HPDE6-E6E7 (cell line): Measurements from ENCODE around the gene TDRD3.

Experiments used
- DNase-seq: peaks from one replicate; pipeline ENCODE4 v3.0.0; 2011; ENCODE audit warnings: missing footprints; ENCODE audit errors: extremely low spot score

The TDRD3 gene

DNA sequence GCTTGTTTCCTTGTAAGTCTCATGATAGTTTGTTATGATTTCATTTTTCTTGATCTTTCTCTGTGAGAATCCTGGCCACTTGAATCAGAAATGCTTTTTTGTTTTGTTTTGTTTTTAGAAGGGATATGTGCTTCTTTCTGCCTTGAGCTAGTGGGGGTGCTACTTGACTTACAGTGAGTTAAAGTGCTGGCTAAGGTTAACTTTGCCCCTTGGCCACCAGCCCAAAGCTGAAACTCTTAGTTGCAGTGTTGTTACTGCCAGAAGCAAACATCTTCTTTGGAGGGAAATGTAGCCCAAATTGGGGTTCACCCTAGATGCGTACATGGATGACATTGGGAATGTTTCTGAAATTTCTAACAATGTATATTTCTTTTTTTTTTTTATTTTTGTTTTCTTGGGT, 57.4 kb downstream of the TDRD3 start:
- no peak for DNase-seq

DNA sequence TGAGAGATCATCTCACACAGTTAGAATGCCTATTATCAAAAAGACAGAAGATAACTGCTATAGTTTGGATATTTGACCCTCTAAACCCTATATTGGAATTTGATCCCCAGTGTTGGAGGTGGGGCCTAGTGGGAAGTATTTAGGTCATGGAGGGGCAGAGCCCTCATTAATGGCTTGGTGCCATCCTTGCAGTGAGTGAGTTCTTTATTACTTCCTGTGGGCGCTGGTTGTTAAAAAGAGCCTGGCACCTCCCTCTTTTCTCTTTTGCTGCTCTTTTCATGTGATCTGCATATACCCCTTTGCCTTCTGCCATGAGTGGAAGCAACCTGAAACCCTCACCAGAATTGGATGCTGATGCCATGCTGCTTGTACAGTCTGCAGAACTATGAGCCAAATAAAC, 66.8 kb downstream of the TDRD3 start:
- no peak for DNase-seq

DNA sequence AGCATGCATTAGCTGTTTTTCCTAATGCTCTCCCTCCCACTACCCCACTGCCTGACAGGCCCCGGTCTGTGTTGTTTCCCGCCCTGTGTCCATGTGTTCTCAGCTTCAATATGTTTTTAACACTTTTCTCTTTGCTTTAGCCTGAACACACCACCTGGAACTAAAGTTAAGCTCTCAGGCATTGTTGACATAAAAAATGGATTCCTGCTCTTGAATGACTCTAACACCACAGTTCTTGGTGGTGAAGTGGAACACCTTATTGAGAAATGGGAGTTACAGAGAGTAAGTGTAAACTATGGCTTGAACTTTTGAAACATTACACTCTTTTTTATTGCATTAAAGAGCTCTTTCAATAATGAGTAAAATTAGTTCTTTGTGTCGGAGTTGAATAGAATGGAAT, 70.1 kb downstream of the TDRD3 start:
- DNase-seq, result no peak

- DNase-seq, result no peak
These were observed 82.3 kb downstream of the TDRD3 start for GRCh38 chr13:60479273-60479672.

GRCh38 chr13:60482012-60482411, 85.0 kb downstream of the TDRD3 start:
- no peak for DNase-seq

DNA sequence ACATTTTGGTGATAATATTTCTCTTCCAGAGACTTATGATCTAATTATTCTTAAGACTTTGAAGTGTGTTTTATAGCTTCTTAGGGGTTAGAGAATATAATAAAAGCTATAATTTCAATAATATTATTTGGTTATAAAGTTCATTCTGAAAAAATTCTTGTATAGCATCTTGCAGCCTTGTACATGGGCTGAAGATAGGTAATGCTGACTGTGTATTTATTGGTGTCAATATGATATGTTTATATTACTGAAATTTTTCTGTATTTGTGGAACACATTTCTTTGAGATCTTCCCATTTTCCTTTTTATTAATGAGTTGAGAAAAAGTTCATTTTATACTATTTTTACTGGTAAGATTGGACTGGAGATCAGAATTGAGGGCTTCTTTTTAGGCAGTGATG, 87.8 kb downstream of the TDRD3 start:
- no peak for DNase-seq

- DNase-seq, result no peak
These were observed 94.5 kb downstream of the TDRD3 start for GRCh38 chr13:60491531-60491930.

- DNase-seq, result no peak
These were observed 95.2 kb downstream of the TDRD3 start for GRCh38 chr13:60492187-60492586.

GRCh38 chr13:60494296-60494695, 97.3 kb downstream of the TDRD3 start:
- DNase-seq, result no peak

DNA sequence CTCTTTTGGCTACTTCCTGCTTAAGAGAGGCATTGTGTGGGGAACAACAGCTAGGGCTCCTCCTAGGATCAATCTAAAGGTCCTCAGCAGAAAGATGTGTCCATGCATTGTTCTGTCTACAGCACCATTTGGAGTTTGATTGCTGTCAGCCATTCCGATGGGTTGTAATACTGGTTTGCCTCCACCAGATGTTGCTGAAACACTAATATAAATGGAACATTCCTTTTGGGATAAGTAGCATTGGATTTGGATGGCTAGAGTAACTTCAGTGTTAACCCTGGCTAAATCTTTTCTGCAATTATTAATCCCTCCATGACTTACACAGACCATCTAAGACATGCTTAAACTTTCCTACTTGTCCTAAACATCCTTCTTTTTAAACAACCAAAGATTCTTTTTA, 104.2 kb downstream of the TDRD3 start:
- no peak for DNase-seq

- no peak for DNase-seq
These were observed 112.8 kb downstream of the TDRD3 start for GRCh38 chr13:60509601-60510386.

- DNase-seq, result no peak
These were observed 114.6 kb downstream of the TDRD3 start for GRCh38 chr13:60511637-60512036.

DNA sequence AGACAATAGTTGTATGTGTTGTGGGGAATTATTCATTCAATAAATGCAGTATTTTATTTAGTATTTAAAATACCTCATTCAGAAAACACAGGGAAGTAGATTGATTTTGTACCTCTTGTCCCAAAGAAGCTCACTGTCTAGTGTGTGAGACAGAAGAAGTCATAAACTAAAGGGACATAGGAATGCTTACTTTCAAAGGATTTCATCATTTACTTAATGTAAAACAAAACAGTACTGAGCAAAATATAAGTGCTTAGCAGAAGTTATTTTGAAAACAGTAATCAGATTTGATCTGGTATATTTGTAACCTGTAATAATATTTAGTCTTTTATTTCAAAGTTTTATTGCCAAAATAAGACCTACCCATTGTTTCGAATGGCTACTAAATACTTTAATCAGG, 117.9 kb downstream of the TDRD3 start:
- DNase-seq, result no peak

GRCh38 chr13:60519496-60519895, 122.5 kb downstream of the TDRD3 start:
- no peak for DNase-seq

GRCh38 chr13:60520902-60521569, 124.0 kb downstream of the TDRD3 start:
- no peak for DNase-seq

DNA sequence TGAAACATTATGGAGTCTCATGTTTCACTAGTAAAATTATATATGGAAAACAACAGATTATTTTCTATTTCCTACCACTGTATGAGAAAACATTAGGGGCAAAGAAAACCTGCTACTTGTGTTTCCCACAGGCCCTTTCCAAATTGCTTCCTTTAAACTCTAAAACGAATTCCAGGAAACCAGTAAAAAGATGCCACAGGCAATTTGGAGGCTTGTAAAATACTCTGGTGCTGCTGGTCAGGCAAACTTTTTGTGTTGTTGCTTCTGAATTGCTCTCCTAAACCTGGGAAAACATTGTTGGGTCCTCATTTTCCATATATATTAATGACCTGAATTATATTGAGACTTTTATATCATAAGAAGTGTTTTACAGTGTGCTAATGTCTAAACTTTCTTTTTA, 141.5 kb downstream of the TDRD3 start:
- DNase-seq, result no peak

DNA sequence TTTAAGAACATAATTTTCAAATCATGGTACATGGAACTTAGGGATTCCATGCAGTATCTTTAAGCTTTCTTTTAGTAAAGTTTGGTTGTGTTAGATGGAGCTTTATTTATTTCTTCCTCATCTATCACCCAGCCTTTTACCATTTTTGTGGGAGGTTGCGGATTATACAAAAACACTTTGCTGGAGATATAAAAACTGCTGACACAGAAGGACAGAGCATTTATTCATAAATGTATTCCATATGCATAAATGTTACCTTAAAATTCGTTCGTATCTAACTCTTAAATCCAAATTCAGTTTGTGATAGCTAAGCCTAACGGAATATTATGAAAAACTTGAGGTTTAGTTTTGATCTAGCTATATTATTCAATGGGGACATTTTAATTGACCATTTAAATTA, 143.3 kb downstream of the TDRD3 start:
- DNase-seq, result no peak

DNA sequence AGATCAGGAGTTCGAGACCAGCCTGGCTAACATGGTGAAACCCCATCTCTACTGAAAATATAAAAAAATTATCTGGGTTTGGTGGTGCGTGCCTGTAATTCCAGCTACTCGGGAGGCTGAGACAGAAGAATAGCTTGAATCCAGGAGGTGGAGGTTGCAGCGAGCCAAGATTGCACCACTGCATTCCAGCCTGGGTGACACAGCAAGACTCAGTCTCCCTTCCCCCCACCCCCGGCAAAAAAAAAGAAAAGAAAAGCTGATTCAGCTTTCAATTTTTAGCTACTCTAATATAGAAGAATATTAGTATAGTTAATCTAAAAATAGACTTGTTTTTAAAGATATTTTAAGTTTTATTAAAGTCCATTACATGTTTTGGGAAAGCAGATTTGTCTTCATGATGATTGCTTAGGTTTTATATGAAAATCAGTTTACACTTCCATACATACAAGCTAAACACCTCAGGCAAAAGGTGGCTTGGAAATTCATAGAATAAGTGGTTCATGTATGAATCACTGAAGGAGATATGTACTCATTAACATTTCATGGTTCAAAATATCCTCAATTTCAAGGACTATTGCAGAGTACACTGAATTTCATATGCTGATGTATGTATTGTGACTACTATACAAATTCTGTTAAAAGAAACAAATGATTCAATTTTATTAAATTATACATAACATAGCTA, 165.2 kb downstream of the TDRD3 start:
- no peak for DNase-seq

- DNase-seq, result no peak
These were observed 174.6 kb downstream of the TDRD3 start for GRCh38 chr13:60571571-60571970.

DNA sequence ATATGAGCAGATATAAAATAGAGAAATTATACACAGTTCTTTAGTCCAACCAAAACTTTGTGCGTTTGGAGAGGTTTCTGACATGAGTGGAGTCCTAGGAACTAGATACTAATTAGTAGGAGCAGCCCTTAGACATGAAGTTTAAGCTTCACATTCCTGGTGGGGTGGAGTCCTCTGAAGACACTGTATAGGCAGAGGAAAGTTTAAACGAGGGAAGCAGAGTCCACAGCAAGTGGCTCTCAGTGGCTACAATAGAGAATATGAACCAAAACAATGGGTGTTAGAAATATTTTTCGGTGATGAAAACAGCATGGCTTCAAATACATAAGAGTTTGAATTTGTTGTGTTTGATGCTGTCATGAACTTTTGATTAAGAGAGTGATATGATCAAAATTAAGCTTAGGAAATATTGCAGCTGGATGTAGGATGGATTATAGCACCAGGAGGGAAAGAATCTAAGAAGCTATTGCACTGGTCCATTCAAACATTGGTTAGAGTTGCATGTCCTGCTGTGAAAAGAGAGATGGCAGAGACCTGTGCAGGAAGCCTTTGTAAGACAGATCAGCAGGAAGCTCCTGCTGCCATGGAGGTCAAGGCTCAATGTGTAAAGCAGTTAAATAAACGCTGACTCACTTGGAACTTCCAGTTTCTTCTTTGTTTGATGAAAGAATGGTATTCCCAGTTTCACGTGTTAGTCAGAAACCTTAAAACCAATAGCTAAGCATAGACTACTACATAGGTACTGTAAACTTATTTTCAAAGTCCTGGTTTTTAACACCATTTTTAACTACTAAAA, 175.2 kb downstream of the TDRD3 start:
- peak; percentile 31 for DNase-seq

DNA sequence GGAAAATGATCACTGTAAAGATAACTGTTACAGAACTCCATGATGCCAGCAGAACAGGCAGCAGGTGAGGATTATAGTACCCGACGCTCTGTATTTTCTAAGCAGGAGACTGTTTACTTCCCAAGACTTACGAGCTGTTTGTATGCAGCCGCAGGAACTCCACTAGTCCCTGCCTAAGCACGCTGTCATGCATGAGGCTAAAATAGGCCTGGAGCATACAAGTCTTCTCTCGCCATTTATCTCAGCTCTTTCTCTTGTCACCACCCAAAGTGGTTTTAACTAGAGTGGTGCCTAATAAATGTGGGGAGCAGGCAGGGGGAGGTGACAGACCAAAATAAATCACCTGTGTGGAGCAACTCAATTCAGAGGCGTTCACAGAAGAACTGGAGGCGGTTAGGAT, 175.8 kb downstream of the TDRD3 start:
- no peak for DNase-seq

DNA sequence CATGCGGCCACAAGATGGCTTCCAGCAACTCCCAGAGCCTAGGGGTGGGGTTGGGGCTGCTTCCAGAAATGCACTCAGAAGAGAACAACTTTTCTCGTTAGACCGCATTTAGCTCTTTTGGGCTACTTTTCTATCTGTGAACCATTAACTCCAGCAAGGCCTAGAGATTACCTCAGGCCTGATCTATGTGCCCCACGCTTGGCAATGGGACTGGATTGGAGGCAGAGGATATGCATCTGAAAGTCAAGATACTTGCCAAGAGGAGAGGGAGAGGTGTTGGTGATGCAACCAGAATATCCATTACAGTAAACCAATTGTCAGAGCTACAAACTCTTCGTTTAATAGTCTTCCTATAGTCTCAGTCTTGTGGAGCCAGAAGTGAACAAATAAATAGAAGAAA, 177.7 kb downstream of the TDRD3 start:
- DNase-seq, result no peak
